Body of pancreas (tissue), 4 donors: ENCODE data around the gene SLC24A4. TPM values are rescaled to one million over a fixed set of nuclear protein-coding genes. Genes with fewer than 3 reads are reported as not detected.

Experiments
- ATAC-seq: fragments of 150-250 bp; one replicate; pipeline ENCODE4 v1.9.1; 2016
- DNase-seq, 4 donors: peaks; one replicate each; pipeline ENCODE4 v3.0.0-alpha.2; 2019
- H3K27ac ChIP-seq, 4 donors: fragments of 200-600 bp; sonication (generic); 1 replicate in 3 of 4; 2 replicates in 1 of 4; pipeline versions ENCODE4 v1.5.1 to v1.6.1; 2016 to 2019; ENCODE audit warnings: mild to moderate bottlenecking in 1 of 4, mixed read lengths in 1 of 4, moderate library complexity in 1 of 4
- H3K27me3 ChIP-seq, 2 donors: fragments of 200-600 bp; sonication (generic); one replicate each; pipeline ENCODE4 v1.6.0; 2016; ENCODE audit warnings: mild to moderate bottlenecking in 1 of 2
- H3K36me3 ChIP-seq, 2 donors: fragments of 200-600 bp; sonication (generic); replicated peaks in 1 of 2; 2 replicates each; pipeline ENCODE4 v1.5.1; 2016; ENCODE audit warnings: low read depth in 2 of 2; ENCODE audit not compliant: insufficient read depth in 1 of 2
- H3K4me1 ChIP-seq: fragments of 200-600 bp; sonication (generic); one replicate; pipeline ENCODE4 v1.6.0; 2016
- H3K4me3 ChIP-seq, 2 donors: fragments of 200-600 bp; sonication (generic); 1 replicate in 1 of 2; 2 replicates in 1 of 2; pipeline ENCODE4 v1.5.1; 2016 to 2019
- H3K9me3 ChIP-seq, 3 donors: fragments of 200-600 bp; sonication (generic); 1 replicate in 2 of 3; 2 replicates in 1 of 3; pipeline ENCODE4 v1.5.1; 2016
- CTCF ChIP-seq, 7 experiments: fragments of 450-650 bp in 4 of 7; fragments of 200-600 bp in 3 of 7; sonication (generic) in 3 of 7; IDR thresholded peaks; one replicate each; pipeline ENCODE4 v1.5.1; 2016 to 2019; ENCODE audit warnings: antibody characterized with exemption in 7 of 7
- POLR2A ChIP-seq, 3 donors: fragments of 450-650 bp; IDR thresholded peaks; one replicate each; pipeline ENCODE4 v1.6.1; 2016; ENCODE audit warnings: antibody characterized with exemption in 3 of 3, mild to moderate bottlenecking in 2 of 3
- WGBS, 2 donors: methylation state at CpG; one replicate each; pipeline ENCODE4 v1.1.5; 2017; 5-methylcytosine and 5-hydroxymethylcytosine counted together
- intact Hi-C: fragments of 100-400 bp; cut with DNase I; formaldehyde crosslinking; loops from one replicate; pipeline ENCODE4 v1.15.1; 2023
- total RNA-seq, 2 donors: library from RNA; depleted of rRNA; stranded (reverse); fragments of >200 nt; gene quantifications; one replicate each; pipeline ENCODE4 v1.1.0, GENCODE V29; 2016

Gene SLC24A4
- total RNA-seq, 2 donors from 2014 or later: 0.26 TPM; not detected in 1

GRCh38 chr14:92315050-92315805, 7.7 kb upstream of the SLC24A4 start:
- TF ChIP-seq CTCF (IDR thresholded peaks at IDR 0.05) (no peak), POLR2A (IDR thresholded peaks at IDR 0.05) (no peak)
- Histone ChIP-seq H3K36me3 (no peaks in the 10 kb centered on the region), H3K9me3 (no peaks in the 10 kb centered on the region), H3K27me3 (no peaks in the 10 kb centered on the region), H3K4me1 (no peaks in the 10 kb centered on the region), H3K4me3 (no peak overlapping the region), H3K27ac (no peak overlapping the region)
- intact Hi-C loops: no loop called here
- WGBS, 2 donors: 67 to 70% methylated on average over 11 of the region's 11 CpGs
- ATAC-seq: no peak
- DNase-seq: no peak

GRCh38 chr14:92316176-92316575, 6.8 kb upstream of the SLC24A4 start:
- 28 to 37% methylated on average over 4 of the region's 4 CpGs for WGBS, 2 donors
- H3K27me3 ChIP-seq: no peaks in the 10 kb centered on the region
- intact Hi-C loops: no loop called here
- no peak overlapping the region for H3K27ac ChIP-seq
- no peak for DNase-seq
- H3K4me3 ChIP-seq: no peak overlapping the region
- no peak for TF ChIP-seq POLR2A (IDR thresholded peaks at IDR 0.05)
- no peak for TF ChIP-seq CTCF (IDR thresholded peaks at IDR 0.05)
- H3K36me3 ChIP-seq: no peaks in the 10 kb centered on the region
- no peaks in the 10 kb centered on the region for H3K9me3 ChIP-seq
- no peak for ATAC-seq
- H3K4me1 ChIP-seq: no peaks in the 10 kb centered on the region

DNA sequence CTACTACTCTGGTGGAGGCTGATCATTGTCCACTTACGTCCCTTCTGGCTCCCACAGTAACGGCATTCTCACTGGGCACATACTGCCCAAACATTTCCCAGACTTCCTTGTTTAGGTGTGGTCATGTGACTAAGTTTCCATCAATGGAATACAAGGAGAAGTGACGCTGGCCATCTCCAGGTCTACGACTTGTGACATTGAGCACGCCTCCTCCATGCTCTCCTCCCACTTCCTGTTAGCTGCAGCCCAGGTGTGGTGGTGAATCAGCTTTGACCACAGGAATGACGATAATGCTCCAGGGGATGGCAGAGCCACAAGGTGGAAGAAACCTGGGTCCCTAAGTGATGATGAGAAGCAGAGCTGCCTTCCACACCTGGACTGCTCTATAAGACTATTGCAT, 6.0 kb upstream of the SLC24A4 start:
- no peaks in the 10 kb centered on the region for H3K4me1 ChIP-seq
- no peak overlapping the region for H3K4me3 ChIP-seq
- intact Hi-C loops: no loop called here
- H3K27ac ChIP-seq: no peak overlapping the region
- no peaks in the 10 kb centered on the region for H3K27me3 ChIP-seq
- 67 to 69% methylated on average over 6 of the region's 6 CpGs for WGBS, 2 donors
- DNase-seq (no peak), ATAC-seq (no peak)
- H3K9me3 ChIP-seq: no peaks in the 10 kb centered on the region
- TF ChIP-seq POLR2A (IDR thresholded peaks at IDR 0.05) (no peak), CTCF (IDR thresholded peaks at IDR 0.05) (no peak)
- no peaks in the 10 kb centered on the region for H3K36me3 ChIP-seq

DNA sequence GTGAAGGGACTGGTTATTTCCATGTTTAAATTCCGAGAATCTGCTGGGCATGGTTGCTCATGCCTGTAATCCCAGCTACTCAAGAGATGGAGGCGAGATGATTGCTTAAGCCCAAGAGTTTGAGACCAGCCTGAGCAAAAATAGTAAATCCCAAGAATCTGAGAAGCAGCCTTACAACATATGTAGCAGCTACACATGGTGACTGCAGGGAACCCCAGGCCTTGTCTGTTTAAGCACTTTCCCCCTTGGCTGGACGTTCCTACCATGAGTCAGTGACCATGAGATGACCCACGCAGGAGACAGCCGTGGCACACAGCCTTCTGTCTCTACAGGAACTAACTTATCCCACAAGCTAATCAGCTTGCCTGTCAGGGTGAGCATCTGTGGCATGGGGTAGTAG, 5.5 kb upstream of the SLC24A4 start:
- H3K27me3 ChIP-seq: peaks cover 0 to under 1% of the 10 kb centered on the region in 2 donors
- 45 to 68% methylated on average over 2 to 5 of the region's 5 CpGs for WGBS, 2 donors
- no peaks in the 10 kb centered on the region for H3K9me3 ChIP-seq
- H3K36me3 ChIP-seq: no peaks in the 10 kb centered on the region
- peaks cover under 1% of the 10 kb centered on the region for H3K4me1 ChIP-seq
- no peak overlapping the region for H3K4me3 ChIP-seq
- DNase-seq (no peak), ATAC-seq (no peak)
- H3K27ac ChIP-seq: no peak overlapping the region
- TF ChIP-seq CTCF (IDR thresholded peaks at IDR 0.05) (no peak), POLR2A (IDR thresholded peaks at IDR 0.05) (no peak)
- intact Hi-C loops: no loop called here

DNA sequence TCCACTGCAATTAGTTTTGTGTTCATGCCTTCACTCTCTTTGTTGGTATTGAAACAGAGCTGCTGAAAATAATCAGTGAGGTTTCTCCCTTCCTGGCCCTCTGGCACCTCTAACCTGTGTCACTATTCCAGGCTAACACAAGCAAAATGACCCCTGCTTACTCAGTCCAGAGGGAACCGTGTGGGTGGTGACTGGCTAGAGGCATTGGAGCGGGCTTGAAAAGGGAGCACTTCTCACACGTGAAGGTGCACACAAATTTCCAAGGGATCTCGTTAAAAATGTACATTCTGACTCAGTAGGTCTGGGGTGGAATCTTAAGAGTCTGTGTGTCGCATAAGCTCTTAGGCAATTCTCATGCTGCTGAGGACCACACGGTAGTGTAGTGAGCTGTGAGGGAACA, 1.3 kb upstream of the SLC24A4 start:
- peaks cover 16% of the 10 kb centered on the region for H3K4me1 ChIP-seq
- WGBS, 2 donors: 29 to 30% methylated on average over 6 of the region's 6 CpGs
- H3K27ac ChIP-seq: no peak overlapping the region
- intact Hi-C loops: no loop called here
- ATAC-seq: no peak
- no peak overlapping the region for H3K4me3 ChIP-seq
- H3K9me3 ChIP-seq: no peaks in the 10 kb centered on the region
- TF ChIP-seq CTCF (IDR thresholded peaks at IDR 0.05) (no peak), POLR2A (IDR thresholded peaks at IDR 0.05) (no peak)
- H3K36me3 ChIP-seq: no peaks in the 10 kb centered on the region
- no peak for DNase-seq
- H3K27me3 ChIP-seq: peaks cover 0 to 5% of the 10 kb centered on the region in 2 donors
